A549 (cell line): Measurements from ENCODE around the gene PHF21B. TPM values are rescaled to one million over a fixed set of nuclear protein-coding genes. Genes with fewer than 3 reads are reported as not detected.

Source experiments
- ATAC-seq, 2 experiments: fragments of 200-7000 bp in 1 of 2; fragments of >200 bp in 1 of 2; cut with Nextera tagmentation in 1 of 2; cut with Tn5 transposase in 1 of 2; 3 replicates each; pipeline versions ENCODE4 v1.8.0 to v1.9.1; 2018 to 2020; ENCODE audit warnings: mild to moderate bottlenecking in 1 of 2, moderate library complexity in 1 of 2
- CTCF ChIA-PET: fragments of 300-600 bp; sonication (Branson Sonifier 250); formaldehyde crosslinking; extraction: SDS; loops from one replicate; lab custom pipeline; 2021; ENCODE audit warnings: antibody characterized with exemption, inconsistent platforms; lab: Yijun Ruan, JAX
- POLR2A ChIA-PET: fragments of 350-600 bp; formaldehyde crosslinking; extraction: SDS; loops from one replicate; lab custom pipeline; 2021; ENCODE audit warnings: antibody characterized with exemption, inconsistent platforms; lab: Yijun Ruan, JAX
- DNase-seq, 2 experiments: peaks; one replicate each; pipeline versions ENCODE4 v3.0.0 to v3.0.0-alpha.2; 2011 to 2016; ENCODE audit warnings: low read depth in 1 of 2, low spot score in 1 of 2
- FAIRE-seq: peaks from 2 replicates; lab custom pipeline; 2011; peaks lifted over from hg19 to GRCh38; lab: Jason Lieb, UNC
- H3K27ac ChIP-seq, 2 experiments: fragments of >200 bp; sonication (Bioruptor Twin); formaldehyde crosslinking; 3 replicates each; pipeline ENCODE4 v1.5.1; 2016 to 2017
- H3K4me1 ChIP-seq: fragments of >200 bp; sonication (Bioruptor Twin); formaldehyde crosslinking; 3 replicates; pipeline ENCODE4 v1.6.1; 2016
- H3K4me2 ChIP-seq: fragments of >200 bp; sonication (Bioruptor Twin); formaldehyde crosslinking; 3 replicates; pipeline ENCODE4 v1.6.1; 2016
- H3K4me3 ChIP-seq: fragments of >200 bp; sonication (Bioruptor Twin); formaldehyde crosslinking; 3 replicates; pipeline ENCODE4 v1.5.1; 2016
- H3K9me3 ChIP-seq: fragments of >200 bp; sonication (Bioruptor Twin); formaldehyde crosslinking; 3 replicates; pipeline ENCODE4 v1.6.1; 2016
- ATOH8 ChIP-seq: fragments of 250-450 bp; sonication (Bioruptor Pico); IDR thresholded peaks from 2 replicates; pipeline ENCODE4 v1.5.0; 2020; ENCODE audit warnings: low read depth, mild to moderate bottlenecking, moderate library complexity
- BCL3 ChIP-seq: fragments of >200 bp; sonication (Bioruptor Twin); formaldehyde crosslinking; IDR thresholded peaks from 3 replicates; pipeline ENCODE4 v1.6.1; 2016
- CBX2 ChIP-seq: fragments of 200-600 bp; sonication (generic); IDR thresholded peaks from 2 replicates; pipeline ENCODE4 v1.6.1; 2016; ENCODE audit warnings: low read depth, mild to moderate bottlenecking, borderline replicate concordance
- CBX8 ChIP-seq: fragments of 200-600 bp; sonication (generic); IDR thresholded peaks from 2 replicates; pipeline ENCODE4 v1.6.1; 2016
- CHD2 ChIP-seq: fragments of 150-350 bp; IDR thresholded peaks from 2 replicates; pipeline ENCODE4 v1.6.1; 2014; ENCODE audit warnings: low read length; ENCODE audit not compliant: partially characterized antibody
- E2F6 ChIP-seq: IDR thresholded peaks from 2 replicates; pipeline ENCODE4 v1.6.1; 2012; ENCODE audit warnings: low read depth, borderline replicate concordance
- EP300 ChIP-seq, 2 experiments: fragments of >200 bp; sonication (Bioruptor Twin); formaldehyde crosslinking; IDR thresholded peaks; 2 replicates in 1 of 2; 3 replicates in 1 of 2; pipeline ENCODE4 v1.6.1; 2016 to 2017
- FOSB ChIP-seq: fragments of 250-450 bp; sonication (Bioruptor Pico); IDR thresholded peaks from 2 replicates; pipeline ENCODE4 v1.5.0; 2020; ENCODE audit warnings: mild to moderate bottlenecking, moderate library complexity
- FOXS1 ChIP-seq: fragments of 250-450 bp; sonication (Bioruptor Pico); IDR thresholded peaks from 2 replicates; pipeline ENCODE4 v1.5.0; 2020; ENCODE audit warnings: mild to moderate bottlenecking, moderate library complexity
- GATA3 ChIP-seq: IDR thresholded peaks from 2 replicates; pipeline ENCODE4 v1.6.1; 2012; ENCODE audit warnings: borderline replicate concordance
- HDAC2 ChIP-seq: fragments of 200-600 bp; sonication (generic); IDR thresholded peaks from 2 replicates; pipeline ENCODE4 v1.6.1; 2016
- HES2 ChIP-seq: fragments of >200 bp; sonication (Bioruptor Twin); formaldehyde crosslinking; IDR thresholded peaks from 2 replicates; pipeline ENCODE4 v1.6.1; 2016
- HMGXB4 ChIP-seq: fragments of 250-450 bp; sonication (Bioruptor Pico); IDR thresholded peaks from 2 replicates; pipeline ENCODE4 v1.5.0; 2021; ENCODE audit warnings: mild to moderate bottlenecking, moderate library complexity, borderline replicate concordance
- HOXB5 ChIP-seq: fragments of 250-450 bp; sonication (Bioruptor Pico); IDR thresholded peaks from 2 replicates; pipeline ENCODE4 v1.5.0; 2020; ENCODE audit warnings: mild to moderate bottlenecking, moderate library complexity
- JUN ChIP-seq, 2 experiments: fragments of >200 bp; sonication (Bioruptor Twin); formaldehyde crosslinking; IDR thresholded peaks; 2 replicates in 1 of 2; 3 replicates in 1 of 2; pipeline ENCODE4 v1.6.1; 2016 to 2017
- KDM5A ChIP-seq: fragments of 200-600 bp; sonication (generic); IDR thresholded peaks from 2 replicates; pipeline ENCODE4 v1.6.1; 2016; ENCODE audit warnings: antibody characterized with exemption, mild to moderate bottlenecking
- MAZ ChIP-seq: fragments of 150-350 bp; IDR thresholded peaks from 2 replicates; pipeline ENCODE4 v1.6.1; 2014; ENCODE audit warnings: antibody characterized with exemption, low read depth, low read length, borderline replicate concordance
- NFE2L2 ChIP-seq: fragments of 150-350 bp; conservative IDR thresholded peaks from 2 replicates; pipeline ENCODE4 v1.6.1; 2014; ENCODE audit warnings: low read length
- NPAS2 ChIP-seq: fragments of 250-450 bp; sonication (Bioruptor Pico); IDR thresholded peaks from 2 replicates; pipeline ENCODE4 v1.8.0; 2022; ENCODE audit warnings: mild to moderate bottlenecking, moderate library complexity, borderline replicate concordance
- NR3C1 ChIP-seq: fragments of >200 bp; sonication (Bioruptor Twin); formaldehyde crosslinking; IDR thresholded peaks from 3 replicates; pipeline ENCODE4 v1.6.1; 2017
- PBX3 ChIP-seq: IDR thresholded peaks from 2 replicates; pipeline ENCODE4 v1.6.1; 2012
- PHF8 ChIP-seq: fragments of 200-600 bp; sonication (generic); IDR thresholded peaks from 2 replicates; pipeline ENCODE4 v1.6.1; 2016; ENCODE audit warnings: low read depth, mild to moderate bottlenecking, antibody characterized with exemption, moderate library complexity, borderline replicate concordance
- POLR2A ChIP-seq: IDR thresholded peaks from 2 replicates; pipeline ENCODE4 v1.6.1; 2012; ENCODE audit warnings: mild to moderate bottlenecking, low read length
- RCOR1 ChIP-seq: fragments of 150-350 bp; IDR thresholded peaks from 2 replicates; pipeline ENCODE4 v1.6.1; 2014; ENCODE audit warnings: antibody characterized with exemption, low read length, low read depth
- RNF2 ChIP-seq: fragments of 200-600 bp; sonication (generic); IDR thresholded peaks from 2 replicates; pipeline ENCODE4 v1.6.1; 2016; ENCODE audit warnings: low read depth, mild to moderate bottlenecking, antibody characterized with exemption, moderate library complexity, borderline replicate concordance
- SMC3 ChIP-seq: fragments of >200 bp; sonication (Bioruptor Twin); formaldehyde crosslinking; IDR thresholded peaks from 3 replicates; pipeline ENCODE4 v1.6.1; 2018; ENCODE audit warnings: inconsistent platforms
- SREBF2 ChIP-seq: fragments of 450-650 bp; IDR thresholded peaks from 2 replicates; pipeline ENCODE4 v1.6.1; 2014; ENCODE audit warnings: mild to moderate bottlenecking, moderate library complexity
- USF2 ChIP-seq: fragments of 450-650 bp; IDR thresholded peaks from 2 replicates; pipeline ENCODE4 v1.6.1; 2014; ENCODE audit warnings: antibody characterized with exemption
- ZFP36 ChIP-seq: fragments of 450-650 bp; IDR thresholded peaks from 2 replicates; pipeline ENCODE4 v1.6.1; 2014; ENCODE audit warnings: borderline replicate concordance; ENCODE audit not compliant: partially characterized antibody
- ZNF302 ChIP-seq: fragments of 250-450 bp; sonication (Bioruptor Pico); IDR thresholded peaks from 2 replicates; pipeline ENCODE4 v1.9.0; 2021; ENCODE audit warnings: inconsistent platforms, mild to moderate bottlenecking, moderate library complexity
- WGBS: methylation state at CpG from one replicate; pipeline ENCODE4 v1.1.6; 2017; ENCODE audit errors: missing lambda C conversion rate; 5-methylcytosine and 5-hydroxymethylcytosine counted together
- polyA plus RNA-seq, 4 experiments: library from polyadenylated mRNA; depleted of rRNA in 3 of 4; stranded (reverse); fragments of >200 nt; fragmentation: RNase III in 1 of 4; extraction: RNeasy Plus Mini Kit Qiagen cat#74134 plus additional on column Dnase treatment in 1 of 4; gene quantifications; 2 replicates in 3 of 4; 3 replicates in 1 of 4; pipeline ENCODE4 v1.2.3, GENCODE V29; 2011 to 2017

Gene PHF21B
- polyA plus RNA-seq, 2 of the 4 experiments (the other 2 are of a cell fraction), result 0.50 to 0.70 TPM

- Histone ChIP-seq H3K4me2 (no peak overlapping the region), H3K27ac (no peak overlapping the region), H3K4me3 (no peak overlapping the region), H3K9me3 (no peaks in the 10 kb centered on the region), H3K4me1 (no peaks in the 10 kb centered on the region)
- 25% methylated on average over 5 of the region's 6 CpGs for WGBS
- CTCF ChIA-PET, result no interaction called here
- POLR2A ChIA-PET, result no interaction called here
- FAIRE-seq (no peak), ATAC-seq (no peak), DNase-seq (no peak)
- TF ChIP-seq E2F6 (no peak), EP300 (IDR thresholded peaks at IDR 0.05) (no peak), RNF2 (no peak), USF2 (no peak), HDAC2 (no peak), CBX8 (no peak), JUN (IDR thresholded peaks at IDR 0.05) (no peak), RCOR1 (no peak)
Observed at GRCh38 chr22:44979154-44979553, 30.7 kb downstream of the PHF21B start.

GRCh38 chr22:44975427-44976262, 34.2 kb downstream of the PHF21B start:
- FAIRE-seq (no peak), DNase-seq (peak; percentile 54 to 74), ATAC-seq (peak; percentile 87 to 98)
- 29% methylated on average over 14 of the region's 22 CpGs for WGBS
- Histone ChIP-seq H3K4me1 (no peaks in the 10 kb centered on the region), H3K4me3 (no peak overlapping the region), H3K4me2 (no peak overlapping the region), H3K27ac (no peak overlapping the region), H3K9me3 (no peaks in the 10 kb centered on the region)
- POLR2A ChIA-PET, result no interaction called here
- CTCF ChIA-PET, result interaction anchor here (0.6 to 2.2 kb wide), 7 partner anchors 11 to 155 kb away, joined by 3 to 10 read pairs (median 3); no protein-coding TSS in a partner anchor
- TF ChIP-seq CHD2 (no peak), SREBF2 (no peak), JUN (IDR thresholded peaks at IDR 0.05) (no peak), ZNF302 (CRISPR knock-in tag) (no peak), FOSB (CRISPR knock-in tag) (no peak), MAZ (no peak), POLR2A (no peak), NR3C1 (no peak), NPAS2 (CRISPR knock-in tag) (no peak), HOXB5 (CRISPR knock-in tag) (no peak), GATA3 (no peak), HMGXB4 (CRISPR knock-in tag) (no peak), FOXS1 (CRISPR knock-in tag) (no peak), NFE2L2 (no peak), PHF8 (no peak), CBX2 (no peak), KDM5A (no peak), BCL3 (no peak), HES2 (no peak), E2F6 (no peak), PBX3 (no peak), ZFP36 (no peak), ATOH8 (CRISPR knock-in tag) (peak; percentile 39; the same call in 1 of the 2 replicates), CBX8 (no peak), HDAC2 (no peak), EP300 (IDR thresholded peaks at IDR 0.05) (no peak), RNF2 (no peak), SMC3 (peak; percentile 63; the same call in 2 of the 3 replicates)
